ENCODE results near the gene ERBB4. TPM values are rescaled to one million over a fixed set of nuclear protein-coding genes. Genes with fewer than 3 reads are reported as not detected.

The ERBB4 gene
- total RNA-seq, 1 donor from 2014 or later, result 1.8 TPM

DNA sequence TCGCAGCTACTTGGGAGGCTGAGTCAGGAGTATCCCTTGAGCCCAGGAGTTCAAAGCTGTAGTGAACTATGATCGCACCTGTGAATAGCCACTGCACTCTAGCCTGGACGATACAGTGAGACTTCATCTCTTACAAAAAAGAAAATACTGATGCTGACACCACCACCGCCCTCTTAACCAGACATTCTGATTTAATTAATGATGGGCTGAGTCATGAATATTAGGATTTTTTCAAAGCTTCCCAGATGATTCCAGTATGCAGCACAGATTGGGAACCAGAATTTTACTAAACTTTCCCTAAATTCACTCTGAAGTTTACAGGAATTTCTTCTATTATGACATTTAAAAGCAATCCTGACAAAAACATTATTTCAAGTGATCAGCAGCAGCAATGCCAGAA is 130.1 kb downstream of the ERBB4 start:
- Mint-ChIP-seq H3K4me1 (ENCODE audit: low read depth, unreplicated experiment) (no peaks in the 10 kb centered on the region), H3K4me3 (ENCODE audit: unreplicated experiment) (no peak overlapping the region), H3K27ac (ENCODE audit: unreplicated experiment) (no peak overlapping the region), H3K36me3 (ENCODE audit: unreplicated experiment) (no peaks in the 10 kb centered on the region), H3K27me3 (ENCODE audit: unreplicated experiment) (no peaks in the 10 kb centered on the region), H3K9me3 (ENCODE audit: unreplicated experiment) (no peaks in the 10 kb centered on the region)
- TF ChIP-seq CTCF (IDR thresholded peaks at IDR 0.05; ENCODE audit: partially characterized antibody, unreplicated experiment), result no peak
- no peak for DNase-seq

DNA sequence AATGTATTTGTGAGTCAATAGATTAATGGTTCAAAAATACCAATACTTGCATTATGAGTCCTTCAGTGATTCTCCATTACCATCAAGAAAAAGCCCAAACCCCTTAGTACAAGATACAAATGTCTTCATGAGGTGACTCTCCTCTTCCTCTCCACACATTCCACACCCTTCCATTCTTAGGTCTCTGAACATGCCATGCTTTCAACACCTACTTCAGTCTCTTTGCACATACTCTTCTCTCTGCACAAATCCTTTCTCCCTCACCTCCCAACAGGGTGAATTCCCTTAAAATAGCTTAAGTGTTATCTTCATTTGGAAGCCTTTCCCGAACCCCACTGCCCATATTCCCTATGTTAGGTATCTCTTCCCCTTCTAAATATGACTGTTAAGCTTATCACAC is 131.9 kb downstream of the ERBB4 start:
- no peak for DNase-seq
- H3K9me3 Mint-ChIP-seq (ENCODE audit: unreplicated experiment), result no peaks in the 10 kb centered on the region
- H3K4me1 Mint-ChIP-seq (ENCODE audit: low read depth, unreplicated experiment), result no peaks in the 10 kb centered on the region
- no peaks in the 10 kb centered on the region for H3K36me3 Mint-ChIP-seq (ENCODE audit: unreplicated experiment)
- H3K27ac Mint-ChIP-seq (ENCODE audit: unreplicated experiment), result no peak overlapping the region
- H3K27me3 Mint-ChIP-seq (ENCODE audit: unreplicated experiment), result no peaks in the 10 kb centered on the region
- H3K4me3 Mint-ChIP-seq (ENCODE audit: unreplicated experiment), result no peak overlapping the region
- no peak for TF ChIP-seq CTCF (IDR thresholded peaks at IDR 0.05; ENCODE audit: partially characterized antibody, unreplicated experiment)

DNA sequence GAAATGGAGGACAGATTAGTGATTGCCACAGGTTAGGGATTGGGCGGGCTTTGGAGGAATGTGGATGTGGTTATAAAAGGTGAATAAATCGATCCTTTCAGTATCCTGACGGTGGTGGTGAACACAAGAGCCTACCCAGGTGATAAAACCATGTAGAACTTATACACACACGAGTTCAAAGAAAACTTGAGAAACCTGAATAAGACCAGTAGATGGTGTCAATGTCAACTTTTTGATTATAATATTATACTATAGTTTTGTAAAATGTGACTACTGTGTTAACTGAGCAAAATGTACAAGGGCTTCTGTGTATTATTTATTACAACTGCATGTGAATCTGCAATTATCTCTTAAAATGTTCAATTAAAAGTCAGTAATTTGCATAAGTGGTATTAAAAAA is 136.3 kb downstream of the ERBB4 start:
- Mint-ChIP-seq H3K27ac (ENCODE audit: unreplicated experiment) (no peak overlapping the region), H3K4me3 (ENCODE audit: unreplicated experiment) (no peak overlapping the region), H3K9me3 (ENCODE audit: unreplicated experiment) (no peaks in the 10 kb centered on the region), H3K36me3 (ENCODE audit: unreplicated experiment) (no peaks in the 10 kb centered on the region), H3K4me1 (ENCODE audit: low read depth, unreplicated experiment) (no peaks in the 10 kb centered on the region), H3K27me3 (ENCODE audit: unreplicated experiment) (no peaks in the 10 kb centered on the region)
- no peak for TF ChIP-seq CTCF (IDR thresholded peaks at IDR 0.05; ENCODE audit: partially characterized antibody, unreplicated experiment)
- DNase-seq, result no peak

DNA sequence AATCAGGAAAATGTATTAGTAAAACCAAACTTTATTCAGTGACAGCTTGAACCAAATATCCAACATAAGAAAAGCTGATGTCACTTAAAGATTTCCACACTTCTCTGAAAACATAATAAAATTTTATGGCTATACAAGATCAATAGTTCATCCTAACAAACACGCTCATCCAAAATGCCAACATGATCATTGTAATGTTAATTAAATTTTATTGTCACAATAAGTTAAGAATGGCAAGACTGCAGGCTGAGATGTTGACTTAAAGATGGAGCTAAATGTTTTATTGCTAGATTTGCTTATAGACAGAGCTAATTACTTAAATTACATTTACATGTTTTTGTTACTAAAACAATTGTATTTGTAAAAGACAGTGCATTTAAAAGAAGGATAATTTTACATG is 140.3 kb downstream of the ERBB4 start:
- Mint-ChIP-seq H3K9me3 (ENCODE audit: unreplicated experiment) (no peaks in the 10 kb centered on the region), H3K27me3 (ENCODE audit: unreplicated experiment) (no peaks in the 10 kb centered on the region), H3K27ac (ENCODE audit: unreplicated experiment) (no peak overlapping the region), H3K4me1 (ENCODE audit: low read depth, unreplicated experiment) (no peaks in the 10 kb centered on the region), H3K36me3 (ENCODE audit: unreplicated experiment) (no peaks in the 10 kb centered on the region), H3K4me3 (ENCODE audit: unreplicated experiment) (no peak overlapping the region)
- TF ChIP-seq CTCF (IDR thresholded peaks at IDR 0.05; ENCODE audit: partially characterized antibody, unreplicated experiment), result no peak
- no peak for DNase-seq

- Mint-ChIP-seq H3K36me3 (ENCODE audit: unreplicated experiment) (no peaks in the 10 kb centered on the region), H3K4me3 (ENCODE audit: unreplicated experiment) (no peak overlapping the region), H3K4me1 (ENCODE audit: low read depth, unreplicated experiment) (no peaks in the 10 kb centered on the region), H3K27ac (ENCODE audit: unreplicated experiment) (no peak overlapping the region), H3K9me3 (ENCODE audit: unreplicated experiment) (no peaks in the 10 kb centered on the region), H3K27me3 (ENCODE audit: unreplicated experiment) (no peaks in the 10 kb centered on the region)
- no peak for TF ChIP-seq CTCF (IDR thresholded peaks at IDR 0.05; ENCODE audit: partially characterized antibody, unreplicated experiment)
- no peak for DNase-seq
Measured at GRCh38 chr2:212392544-212392943, 146.1 kb downstream of the ERBB4 start.
